ENCODE data around the gene NYNRIN.

- TF ChIP-seq, protein P1, sequence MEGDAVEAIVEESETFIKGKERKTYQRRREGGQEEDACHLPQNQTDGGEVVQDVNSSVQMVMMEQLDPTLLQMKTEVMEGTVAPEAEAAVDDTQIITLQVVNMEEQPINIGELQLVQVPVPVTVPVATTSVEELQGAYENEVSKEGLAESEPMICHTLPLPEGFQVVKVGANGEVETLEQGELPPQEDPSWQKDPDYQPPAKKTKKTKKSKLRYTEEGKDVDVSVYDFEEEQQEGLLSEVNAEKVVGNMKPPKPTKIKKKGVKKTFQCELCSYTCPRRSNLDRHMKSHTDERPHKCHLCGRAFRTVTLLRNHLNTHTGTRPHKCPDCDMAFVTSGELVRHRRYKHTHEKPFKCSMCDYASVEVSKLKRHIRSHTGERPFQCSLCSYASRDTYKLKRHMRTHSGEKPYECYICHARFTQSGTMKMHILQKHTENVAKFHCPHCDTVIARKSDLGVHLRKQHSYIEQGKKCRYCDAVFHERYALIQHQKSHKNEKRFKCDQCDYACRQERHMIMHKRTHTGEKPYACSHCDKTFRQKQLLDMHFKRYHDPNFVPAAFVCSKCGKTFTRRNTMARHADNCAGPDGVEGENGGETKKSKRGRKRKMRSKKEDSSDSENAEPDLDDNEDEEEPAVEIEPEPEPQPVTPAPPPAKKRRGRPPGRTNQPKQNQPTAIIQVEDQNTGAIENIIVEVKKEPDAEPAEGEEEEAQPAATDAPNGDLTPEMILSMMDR (conservative IDR thresholded peaks at IDR 0.05 in 1 of 2, IDR thresholded peaks at IDR 0.05 in 1 of 2; ENCODE audit: extremely low read depth in 1 of 2, insufficient read depth in 1 of 2, low read depth in 1 of 2, low read length in 2 of 2): no peak
- TF ChIP-seq EZH2 (IDR thresholded peaks at IDR 0.05; ENCODE audit: borderline replicate concordance, low read length): no peak
These were observed 28.2 kb downstream of the NYNRIN start for GRCh38 chr14:24426912-24427536.
